Trophoblast cell (in vitro differentiated cells and primary cell): Measurements from ENCODE around the gene RGL1.

Experiments
- DNase-seq, 2 donors: peaks; one replicate each; pipeline ENCODE4 v3.0.0-alpha.2; 2016
- H2AFZ ChIP-seq: 2 replicates; pipeline ENCODE4 v1.6.1; 2013; ENCODE audit warnings: low read length, moderate library complexity, mild to moderate bottlenecking; ENCODE audit not compliant: insufficient read depth, poor library complexity
- H2AK5ac ChIP-seq: 2 replicates; pipeline ENCODE4 v1.6.1; 2013; ENCODE audit warnings: mild to moderate bottlenecking, low read length
- H2BK120ac ChIP-seq: 2 replicates; pipeline ENCODE4 v1.6.1; 2013; ENCODE audit warnings: low read length, mild to moderate bottlenecking, moderate library complexity; ENCODE audit not compliant: insufficient read depth, poor library complexity
- H2BK12ac ChIP-seq: 2 replicates; pipeline ENCODE4 v1.6.1; 2013; ENCODE audit warnings: mild to moderate bottlenecking, low read length, moderate library complexity
- H2BK5ac ChIP-seq: 2 replicates; pipeline ENCODE4 v1.6.1; 2013; ENCODE audit warnings: low read length, low read depth, moderate library complexity, mild to moderate bottlenecking; ENCODE audit not compliant: poor library complexity
- H3K14ac ChIP-seq: 2 replicates; pipeline ENCODE4 v1.6.1; 2013; ENCODE audit warnings: mild to moderate bottlenecking, low read length
- H3K18ac ChIP-seq: 2 replicates; pipeline ENCODE4 v1.6.1; 2013; ENCODE audit warnings: mild to moderate bottlenecking, low read length
- H3K23ac ChIP-seq: 2 replicates; pipeline ENCODE4 v1.6.1; 2013; ENCODE audit warnings: low read length
- H3K27ac ChIP-seq: 2 replicates; pipeline ENCODE4 v1.5.1; 2013; ENCODE audit warnings: low read depth, mild to moderate bottlenecking, inconsistent platforms, low read length, moderate library complexity
- H3K27me3 ChIP-seq: 2 replicates; pipeline ENCODE4 v1.6.1; 2013; ENCODE audit warnings: inconsistent platforms, mild to moderate bottlenecking, low read length, moderate library complexity; ENCODE audit not compliant: insufficient read depth
- H3K36me3 ChIP-seq, 2 experiments: 1 replicate in 1 of 2; 2 replicates in 1 of 2; pipeline ENCODE4 v1.6.1; 2013; ENCODE audit warnings: low read length in 2 of 2, mild to moderate bottlenecking in 2 of 2, moderate library complexity in 1 of 2; ENCODE audit not compliant: insufficient read depth in 2 of 2, control insufficient read depth in 1 of 2
- H3K4ac ChIP-seq: 2 replicates; pipeline ENCODE4 v1.6.1; 2013; ENCODE audit warnings: low read depth, mild to moderate bottlenecking, low read length, moderate library complexity
- H3K4me1 ChIP-seq, 2 experiments: 1 replicate in 1 of 2; 2 replicates in 1 of 2; pipeline ENCODE4 v1.6.1; 2013; ENCODE audit warnings: low read length in 2 of 2, mild to moderate bottlenecking in 2 of 2, moderate library complexity in 1 of 2; ENCODE audit not compliant: insufficient read depth in 2 of 2, control insufficient read depth in 1 of 2
- H3K4me2 ChIP-seq: 2 replicates; pipeline ENCODE4 v1.6.1; 2013; ENCODE audit warnings: inconsistent platforms, mild to moderate bottlenecking, low read length, moderate library complexity
- H3K4me3 ChIP-seq: 2 replicates; pipeline ENCODE4 v1.5.1; 2013; ENCODE audit warnings: mild to moderate bottlenecking, low read depth, low read length, inconsistent platforms
- H3K79me1 ChIP-seq: one replicate; pipeline ENCODE4 v1.6.1; 2013; ENCODE audit warnings: low read length
- H3K79me2 ChIP-seq: 2 replicates; pipeline ENCODE4 v1.6.1; 2013; ENCODE audit warnings: low read length, mild to moderate bottlenecking; ENCODE audit not compliant: control insufficient read depth, insufficient read depth, poor library complexity
- H3K9ac ChIP-seq: 2 replicates; pipeline ENCODE4 v1.6.1; 2013; ENCODE audit warnings: mild to moderate bottlenecking, low read length
- H3K9me3 ChIP-seq: 2 replicates; pipeline ENCODE4 v1.6.1; 2013; ENCODE audit warnings: low read depth, mild to moderate bottlenecking, control low read depth, inconsistent platforms, low read length; ENCODE audit not compliant: insufficient read depth
- H4K12ac ChIP-seq: 2 replicates; pipeline ENCODE4 v1.6.1; 2013; ENCODE audit warnings: low read depth, mild to moderate bottlenecking, low read length, moderate library complexity
- H4K8ac ChIP-seq: 2 replicates; pipeline ENCODE4 v1.6.1; 2013; ENCODE audit warnings: low read depth, mild to moderate bottlenecking, low read length, moderate library complexity
- H4K91ac ChIP-seq: one replicate; pipeline ENCODE4 v1.6.1; 2013; ENCODE audit warnings: low read depth, mild to moderate bottlenecking, low read length, moderate library complexity
- WGBS: extraction: QIAGEN DNeasy Blood & Tissue Kit; methylation state at CpG from one replicate; pipeline ENCODE4 v1.1.7; 2013; ENCODE audit warnings: missing lambda C conversion rate; ENCODE audit not compliant: insufficient read length, insufficient coverage; ENCODE audit errors: extremely low coverage; 5-methylcytosine and 5-hydroxymethylcytosine counted together

The RGL1 gene

DNA sequence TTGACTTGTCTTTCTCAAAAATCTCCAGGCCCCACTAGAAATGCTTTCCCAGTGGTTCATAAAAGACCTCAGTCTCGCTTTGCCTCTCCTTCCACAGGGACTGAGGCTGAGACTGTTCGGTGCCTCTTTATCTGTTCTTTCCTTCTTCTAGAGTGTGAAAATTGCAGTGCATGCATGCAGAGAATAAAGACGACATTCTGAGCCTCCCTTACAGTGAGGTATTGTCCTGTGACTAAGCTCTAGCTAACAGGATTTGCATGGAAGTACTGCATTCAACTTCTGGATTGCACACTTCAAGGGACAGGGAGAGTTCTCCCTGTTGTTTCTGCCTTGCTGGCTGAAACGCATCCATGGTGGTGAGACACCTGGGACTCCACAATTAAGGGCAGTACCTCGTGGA lies 163.5 kb downstream of the RGL1 start:
- Histone ChIP-seq H3K36me3 (no peaks in the 10 kb centered on the region), H3K4me3 (no peak overlapping the region), H3K4me2 (no peak overlapping the region), H3K4me1 (peaks cover 4 to 7% of the 10 kb centered on the region in 2 experiments), H3K79me1 (no peaks in the 10 kb centered on the region), H2BK12ac (no peak overlapping the region), H3K23ac (no peak overlapping the region), H2BK120ac (no peak overlapping the region), H3K4ac (no peak overlapping the region), H4K12ac (no peak overlapping the region), H2AK5ac (no peak overlapping the region), H3K18ac (no peak overlapping the region), H4K8ac (no peak overlapping the region), H2AFZ (no peak overlapping the region), H3K27ac (no peak overlapping the region), H4K91ac (no peak overlapping the region), H3K79me2 (no peaks in the 10 kb centered on the region), H3K9ac (no peak overlapping the region), H3K14ac (no peak overlapping the region), H2BK5ac (no peak overlapping the region), H3K27me3 (no peaks in the 10 kb centered on the region), H3K9me3 (peaks cover 2% of the 10 kb centered on the region)
- WGBS = no CpG with 5 or more reads among the region's 5 CpGs
- DNase-seq = no peak

DNA sequence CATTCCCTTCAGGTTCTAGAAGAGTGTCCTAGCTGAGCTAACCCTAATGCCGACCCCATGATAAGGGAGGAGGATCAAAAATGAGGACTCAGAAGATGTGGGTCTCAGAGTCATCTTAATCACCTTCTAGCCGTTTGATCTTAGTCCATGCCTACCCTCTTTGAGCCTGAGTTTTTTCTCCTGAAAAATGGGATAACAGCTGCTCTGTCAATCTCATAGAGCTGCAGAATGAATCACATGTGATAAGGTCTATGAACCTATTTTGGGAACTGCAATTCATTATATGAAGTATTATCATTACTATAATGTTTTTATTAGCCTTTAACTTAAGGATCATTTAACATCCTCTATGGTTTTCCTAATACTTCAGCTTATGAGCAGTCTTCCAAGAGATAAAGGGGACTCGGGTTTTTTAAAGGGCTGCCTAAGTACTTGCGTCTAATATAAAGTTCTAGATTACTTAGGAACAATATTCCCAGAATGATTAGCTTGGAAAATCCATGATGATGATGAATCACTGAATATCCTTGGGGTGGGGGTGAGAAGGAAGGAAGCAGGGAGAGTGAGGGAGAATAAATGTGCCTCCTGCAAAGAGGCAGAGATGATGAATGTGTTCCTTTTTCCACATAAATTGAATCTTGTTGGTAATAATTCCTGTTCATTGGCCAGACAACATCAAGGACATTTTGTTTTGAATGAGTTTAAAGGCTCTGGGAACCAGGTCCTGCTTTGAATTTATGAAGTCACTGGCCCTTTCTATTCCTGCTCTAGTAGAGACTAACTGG lies 165.8 kb downstream of the RGL1 start:
- WGBS = no CpG with 5 or more reads among the region's 4 CpGs
- Histone ChIP-seq H3K23ac (no peak overlapping the region), H2BK5ac (no peak overlapping the region), H3K18ac (no peak overlapping the region), H3K9ac (no peak overlapping the region), H3K9me3 (peaks cover 2% of the 10 kb centered on the region), H4K8ac (no peak overlapping the region), H3K36me3 (no peaks in the 10 kb centered on the region), H3K4me1 (peaks cover 4 to 7% of the 10 kb centered on the region in 2 experiments), H3K4ac (no peak overlapping the region), H3K27ac (no peak overlapping the region), H3K79me1 (no peaks in the 10 kb centered on the region), H4K91ac (no peak overlapping the region), H2AFZ (no peak overlapping the region), H3K79me2 (no peaks in the 10 kb centered on the region), H2AK5ac (no peak overlapping the region), H4K12ac (no peak overlapping the region), H2BK120ac (no peak overlapping the region), H3K4me3 (no peak overlapping the region), H3K4me2 (no peak overlapping the region), H2BK12ac (no peak overlapping the region), H3K14ac (no peak overlapping the region), H3K27me3 (no peaks in the 10 kb centered on the region)
- DNase-seq = no peak

DNA sequence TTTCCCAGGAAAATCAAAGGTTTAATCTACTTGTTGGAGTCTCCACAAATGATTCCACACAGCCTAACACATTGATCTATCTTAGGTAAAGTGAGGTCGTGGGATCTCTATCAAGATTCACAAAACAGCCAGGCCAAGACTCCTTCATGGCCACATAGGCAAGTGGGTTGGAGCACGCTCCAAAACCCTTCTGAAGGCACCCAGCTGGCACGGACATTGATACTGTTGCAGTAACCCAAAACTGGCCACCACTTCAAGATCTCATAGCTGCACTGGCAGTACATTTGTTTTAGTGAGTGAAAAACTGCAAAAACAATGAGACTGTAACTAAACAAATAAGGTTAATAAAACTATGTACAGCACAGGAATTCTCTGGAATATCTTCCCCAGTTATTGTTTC lies 170.7 kb downstream of the RGL1 start:
- Histone ChIP-seq H3K36me3 (no peaks in the 10 kb centered on the region), H3K4me2 (no peak overlapping the region), H3K79me2 (no peaks in the 10 kb centered on the region), H4K91ac (no peak overlapping the region), H3K27me3 (no peaks in the 10 kb centered on the region), H3K4me1 (no peaks in the 10 kb centered on the region), H3K79me1 (no peaks in the 10 kb centered on the region), H3K4me3 (no peak overlapping the region), H2BK5ac (no peak overlapping the region), H2AFZ (no peak overlapping the region), H2AK5ac (no peak overlapping the region), H4K12ac (no peak overlapping the region), H3K9ac (no peak overlapping the region), H2BK120ac (no peak overlapping the region), H2BK12ac (no peak overlapping the region), H3K4ac (no peak overlapping the region), H4K8ac (no peak overlapping the region), H3K9me3 (no peaks in the 10 kb centered on the region), H3K14ac (no peak overlapping the region), H3K23ac (no peak overlapping the region), H3K18ac (no peak overlapping the region), H3K27ac (no peak overlapping the region)
- DNase-seq = no peak
- no CpG with 5 or more reads among the region's 3 CpGs for WGBS

DNA sequence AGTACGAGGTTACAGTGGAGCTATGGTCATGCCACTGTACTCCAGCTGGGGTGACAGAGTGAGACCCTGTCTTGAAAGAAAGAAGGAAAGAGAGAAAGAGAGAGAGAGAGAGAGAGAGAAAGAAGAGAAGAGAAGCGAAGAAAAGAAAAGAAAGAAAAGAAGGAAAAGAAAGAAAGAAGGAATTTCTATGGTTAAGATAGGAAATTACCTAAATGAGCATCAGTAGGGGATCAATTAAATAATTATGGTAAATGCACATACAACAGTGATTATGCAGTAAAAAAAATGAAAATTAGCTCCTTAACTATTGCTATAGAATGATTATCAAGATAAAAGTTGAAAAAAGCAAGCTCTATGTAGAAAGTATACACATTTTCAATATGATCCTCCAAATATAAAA lies 172.8 kb downstream of the RGL1 start:
- H4K12ac ChIP-seq = no peak overlapping the region
- H3K4ac ChIP-seq = no peak overlapping the region
- H3K4me1 ChIP-seq = peaks cover 3 to 4% of the 10 kb centered on the region in 2 experiments
- no peaks in the 10 kb centered on the region for H3K27me3 ChIP-seq
- H2BK120ac ChIP-seq = no peak overlapping the region
- no peak for DNase-seq
- no peaks in the 10 kb centered on the region for H3K9me3 ChIP-seq
- no peak overlapping the region for H2AK5ac ChIP-seq
- no CpG with 5 or more reads among the region's 2 CpGs for WGBS
- H4K91ac ChIP-seq = no peak overlapping the region
- no peaks in the 10 kb centered on the region for H3K36me3 ChIP-seq
- H3K23ac ChIP-seq = no peak overlapping the region
- no peak overlapping the region for H2BK5ac ChIP-seq
- H3K18ac ChIP-seq = no peak overlapping the region
- H4K8ac ChIP-seq = no peak overlapping the region
- H3K4me3 ChIP-seq = no peak overlapping the region
- no peak overlapping the region for H3K27ac ChIP-seq
- H2BK12ac ChIP-seq = no peak overlapping the region
- H3K14ac ChIP-seq = no peak overlapping the region
- no peak overlapping the region for H3K9ac ChIP-seq
- no peak overlapping the region for H2AFZ ChIP-seq
- H3K4me2 ChIP-seq = no peak overlapping the region
- no peaks in the 10 kb centered on the region for H3K79me2 ChIP-seq
- H3K79me1 ChIP-seq = no peaks in the 10 kb centered on the region
